Stimulated activated effector memory CD8-positive, alpha-beta T cell treated with anti-CD3 and anti-CD28 coated beads, Interleukin-12 subunit alpha, Interleukin-12 subunit beta, amount 100 ng/mL, for 72 hours (primary cell): ENCODE results near the gene ME3.

Experiments used
- ATAC-seq: fragments of 150-1000 bp; cut with Tn5 transposase; 2 replicates; pipeline ENCODE4 v1.10.0; 2021
- DNase-seq, 2 donors: peaks; one replicate each; pipeline ENCODE4 v3.0.0; 2021 to 2022; ENCODE audit warnings: low spot score in 2 of 2
- H3K27ac Mint-ChIP-seq: one replicate; pipeline ENCODE4 v1.8.0; 2022; ENCODE audit warnings: mild to moderate bottlenecking, mixed read lengths
- H3K36me3 Mint-ChIP-seq: one replicate; pipeline ENCODE4 v1.8.0; 2022; ENCODE audit warnings: mild to moderate bottlenecking, mixed read lengths
- H3K4me1 Mint-ChIP-seq: one replicate; pipeline ENCODE4 v1.8.0; 2022; ENCODE audit warnings: mixed read lengths
- H3K4me3 Mint-ChIP-seq: one replicate; pipeline ENCODE4 v1.8.0; 2022; ENCODE audit warnings: mild to moderate bottlenecking, mixed read lengths
- H3K9me3 Mint-ChIP-seq: one replicate; pipeline ENCODE4 v1.8.0; 2022; ENCODE audit warnings: mixed read lengths

Gene ME3

GRCh38 chr11:86699040-86699791 lies 26.8 kb upstream of the ME3 start:
- Mint-ChIP-seq H3K4me1 (no peaks in the 10 kb centered on the region), H3K27ac (no peak overlapping the region), H3K9me3 (no peaks in the 10 kb centered on the region), H3K4me3 (no peak overlapping the region), H3K36me3 (no peaks in the 10 kb centered on the region)
- DNase-seq (no peak), ATAC-seq (no peak)

DNA sequence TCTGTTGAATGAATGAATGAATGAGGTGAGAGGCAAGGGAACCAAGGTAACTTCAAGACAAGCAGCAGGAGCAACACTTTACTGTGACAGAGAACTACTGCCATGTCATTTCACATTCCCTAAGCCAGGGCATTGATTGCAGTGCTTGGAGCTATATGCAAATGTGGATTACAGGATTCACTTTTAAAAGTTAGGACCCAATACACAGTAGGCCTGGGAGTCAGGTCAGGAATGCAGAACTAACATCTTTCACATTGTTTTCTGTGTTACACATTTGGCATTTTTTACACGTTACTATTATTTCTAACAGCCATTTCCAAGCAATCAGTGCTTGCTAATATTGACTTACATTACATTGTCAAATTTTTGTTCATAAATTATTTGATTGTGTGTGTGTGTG lies 26.2 kb upstream of the ME3 start:
- H3K9me3 Mint-ChIP-seq: no peaks in the 10 kb centered on the region
- DNase-seq (no peak), ATAC-seq (no peak)
- H3K36me3 Mint-ChIP-seq: no peaks in the 10 kb centered on the region
- H3K4me3 Mint-ChIP-seq: no peak overlapping the region
- H3K27ac Mint-ChIP-seq: no peak overlapping the region
- H3K4me1 Mint-ChIP-seq: no peaks in the 10 kb centered on the region

DNA sequence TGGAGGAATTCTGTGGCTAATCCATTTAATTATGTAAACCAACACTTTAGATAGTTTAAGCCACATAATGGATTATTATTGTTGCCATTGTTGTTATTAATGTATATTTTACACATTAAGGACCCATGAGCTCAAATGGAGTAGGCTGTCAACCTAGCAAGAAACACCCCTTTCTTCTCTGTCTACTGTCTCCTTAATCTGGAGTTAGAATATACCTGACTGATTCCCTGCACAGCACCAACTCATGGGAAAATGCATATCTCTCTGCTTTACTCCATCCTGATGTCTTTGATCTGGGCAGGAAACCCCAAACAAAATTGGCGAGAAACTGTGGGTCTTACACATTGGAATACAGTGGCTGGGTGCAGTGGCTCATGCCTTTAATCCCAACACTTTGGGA lies 24.0 kb upstream of the ME3 start:
- Mint-ChIP-seq H3K4me3 (no peak overlapping the region), H3K4me1 (no peaks in the 10 kb centered on the region), H3K27ac (no peak overlapping the region), H3K9me3 (no peaks in the 10 kb centered on the region), H3K36me3 (no peaks in the 10 kb centered on the region)
- DNase-seq: no peak
- ATAC-seq: no peak

DNA sequence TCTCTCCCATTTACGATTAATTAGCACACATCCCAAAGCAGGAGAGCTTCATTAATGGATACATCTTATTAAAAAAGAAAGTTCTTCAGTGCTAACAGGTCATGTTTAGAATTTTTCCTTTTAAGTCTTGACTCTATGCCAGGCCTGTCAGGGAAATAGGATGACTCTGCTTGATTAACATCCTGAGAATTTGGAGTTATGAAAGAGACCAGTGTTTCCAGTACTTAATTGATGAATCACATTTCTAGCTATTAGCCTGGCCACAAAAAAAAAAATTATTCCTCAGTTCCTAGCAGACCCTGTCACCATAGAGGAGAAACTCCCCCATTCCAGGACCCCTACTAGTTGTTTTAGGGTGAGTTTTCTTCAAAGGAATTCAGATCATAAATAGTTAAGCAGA lies 23.6 kb upstream of the ME3 start:
- no peak for DNase-seq

GRCh38 chr11:86695373-86695772 lies 23.0 kb upstream of the ME3 start:
- Mint-ChIP-seq H3K4me3 (no peak overlapping the region), H3K9me3 (no peaks in the 10 kb centered on the region), H3K36me3 (no peaks in the 10 kb centered on the region), H3K27ac (no peak overlapping the region), H3K4me1 (no peaks in the 10 kb centered on the region)
- ATAC-seq (no peak), DNase-seq (no peak)

More for the DNA sequence above, 23.6 kb upstream of the ME3 start:
- Mint-ChIP-seq H3K9me3 (no peaks in the 10 kb centered on the region), H3K27ac (no peak overlapping the region), H3K4me1 (no peaks in the 10 kb centered on the region), H3K4me3 (no peak overlapping the region), H3K36me3 (no peaks in the 10 kb centered on the region)
- no peak for ATAC-seq

GRCh38 chr11:86693518-86693917 lies 21.1 kb upstream of the ME3 start:
- H3K4me3 Mint-ChIP-seq: no peak overlapping the region
- no peak overlapping the region for H3K27ac Mint-ChIP-seq
- DNase-seq: no peak
- no peaks in the 10 kb centered on the region for H3K36me3 Mint-ChIP-seq
- no peaks in the 10 kb centered on the region for H3K9me3 Mint-ChIP-seq
- ATAC-seq: no peak
- H3K4me1 Mint-ChIP-seq: peaks cover 2% of the 10 kb centered on the region

- DNase-seq: no peak
- no peak for ATAC-seq
- no peaks in the 10 kb centered on the region for H3K9me3 Mint-ChIP-seq
- H3K4me1 Mint-ChIP-seq: peaks cover 7% of the 10 kb centered on the region
- no peak overlapping the region for H3K4me3 Mint-ChIP-seq
- H3K36me3 Mint-ChIP-seq: no peaks in the 10 kb centered on the region
- H3K27ac Mint-ChIP-seq: no peak overlapping the region
Observed at GRCh38 chr11:86692746-86693145, 20.3 kb upstream of the ME3 start.

- DNase-seq: no peak
- no peak overlapping the region for H3K4me3 Mint-ChIP-seq
- H3K4me1 Mint-ChIP-seq: peaks cover 7% of the 10 kb centered on the region
- no peaks in the 10 kb centered on the region for H3K36me3 Mint-ChIP-seq
- ATAC-seq: no peak
- H3K9me3 Mint-ChIP-seq: no peaks in the 10 kb centered on the region
- no peak overlapping the region for H3K27ac Mint-ChIP-seq
Observed at GRCh38 chr11:86692317-86692716, 19.9 kb upstream of the ME3 start.

- ATAC-seq (peak; percentile 87), DNase-seq (no peak)
- no peaks in the 10 kb centered on the region for H3K36me3 Mint-ChIP-seq
- no peak overlapping the region for H3K27ac Mint-ChIP-seq
- H3K4me1 Mint-ChIP-seq: peaks cover 7% of the 10 kb centered on the region
- H3K4me3 Mint-ChIP-seq: peak overlapping the region; percentile 16
- no peaks in the 10 kb centered on the region for H3K9me3 Mint-ChIP-seq
Observed at GRCh38 chr11:86688398-86689179, 16.2 kb upstream of the ME3 start.

DNA sequence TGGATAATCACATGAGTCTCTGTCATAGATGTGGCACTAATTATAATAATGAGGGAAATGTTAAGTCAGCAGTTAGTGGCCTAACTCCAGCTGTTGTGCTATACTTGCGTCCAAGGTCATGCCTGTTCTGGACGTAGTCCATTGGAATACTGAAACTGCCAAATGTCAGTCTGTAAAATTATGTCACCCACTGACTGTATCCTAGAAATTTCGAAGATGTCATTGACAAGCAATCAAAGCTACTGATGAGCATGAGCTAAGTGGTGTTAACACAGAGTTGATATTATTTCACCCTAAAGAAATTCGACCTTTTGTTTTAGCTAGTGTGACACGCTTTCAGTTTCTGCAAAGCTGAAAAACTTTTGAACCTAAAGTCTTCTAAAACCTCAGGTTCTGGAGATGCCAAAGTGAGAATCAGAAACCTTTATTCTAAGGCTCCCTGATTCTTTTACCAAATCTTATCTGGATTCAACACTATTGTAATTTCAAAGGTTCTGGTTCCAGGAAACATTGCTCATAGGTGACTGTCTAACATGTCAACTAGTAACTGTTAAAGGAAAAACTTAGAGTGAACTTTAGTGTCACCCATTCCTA lies 14.9 kb upstream of the ME3 start:
- H3K4me1 Mint-ChIP-seq: peaks cover 7% of the 10 kb centered on the region
- H3K27ac Mint-ChIP-seq: no peak overlapping the region
- H3K36me3 Mint-ChIP-seq: no peaks in the 10 kb centered on the region
- ATAC-seq (peak; percentile 46), DNase-seq (no peak)
- H3K4me3 Mint-ChIP-seq: no peak overlapping the region
- no peaks in the 10 kb centered on the region for H3K9me3 Mint-ChIP-seq

DNA sequence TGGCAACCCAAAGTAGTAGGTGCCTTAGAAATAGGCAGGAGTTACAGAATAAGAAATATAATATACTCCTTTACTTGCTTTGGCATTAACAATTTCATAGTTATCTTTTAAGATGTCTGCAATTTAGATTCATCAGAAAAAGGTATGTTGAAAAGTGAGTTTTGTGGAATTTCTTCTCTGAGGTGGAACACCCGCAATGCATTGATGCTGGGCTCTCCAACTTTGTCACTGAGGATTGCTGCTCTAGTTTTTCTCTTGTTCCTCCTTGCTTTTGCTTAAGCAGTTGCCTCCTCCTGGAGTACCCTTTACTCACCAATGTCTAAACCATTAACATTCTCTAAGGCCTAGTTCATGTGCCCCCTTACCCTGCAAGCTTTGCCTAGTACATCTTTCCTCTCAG lies 14.1 kb upstream of the ME3 start:
- ATAC-seq: no peak
- Mint-ChIP-seq H3K36me3 (no peaks in the 10 kb centered on the region), H3K9me3 (no peaks in the 10 kb centered on the region), H3K27ac (no peak overlapping the region), H3K4me3 (no peak overlapping the region), H3K4me1 (peaks cover 7% of the 10 kb centered on the region)
- DNase-seq: no peak

DNA sequence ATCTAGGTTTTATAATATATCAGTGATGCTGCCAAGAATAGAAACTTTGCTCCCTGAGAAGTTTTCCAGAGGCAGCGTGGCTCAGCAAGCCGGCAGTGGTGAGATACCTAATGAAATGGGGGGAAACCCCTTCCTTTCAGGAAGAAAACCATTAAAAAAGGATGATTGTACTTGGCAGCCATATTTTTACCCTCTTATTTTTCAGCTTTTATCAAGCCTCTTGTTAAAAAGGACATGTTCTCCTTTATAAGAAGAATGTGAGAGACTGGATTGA lies 9.0 kb upstream of the ME3 start:
- H3K36me3 Mint-ChIP-seq: no peaks in the 10 kb centered on the region
- ATAC-seq (no peak), DNase-seq (no peak)
- H3K9me3 Mint-ChIP-seq: no peaks in the 10 kb centered on the region
- no peaks in the 10 kb centered on the region for H3K4me1 Mint-ChIP-seq
- no peak overlapping the region for H3K27ac Mint-ChIP-seq
- H3K4me3 Mint-ChIP-seq: no peak overlapping the region

- ATAC-seq: no peak
Observed at GRCh38 chr11:86680716-86681482, 8.5 kb upstream of the ME3 start.

DNA sequence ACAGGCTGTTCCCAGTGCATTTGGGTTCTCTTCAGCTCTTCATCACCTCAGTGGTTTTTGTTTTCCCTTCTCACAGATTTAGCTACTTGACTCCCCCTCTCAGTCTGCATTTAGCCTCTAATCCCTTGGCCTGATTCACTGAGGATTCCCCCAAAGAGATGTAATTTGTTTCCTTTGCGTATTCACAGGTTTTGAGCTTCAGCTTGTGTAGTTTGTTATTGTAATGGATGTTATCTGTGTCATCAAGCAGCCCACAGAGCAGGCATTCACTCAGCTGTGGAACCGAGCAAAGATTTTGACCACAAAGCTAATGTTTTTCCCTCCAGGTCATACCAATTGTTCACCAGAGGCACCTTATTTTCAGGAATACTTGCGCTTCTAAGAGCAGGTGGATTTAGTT lies 6.4 kb upstream of the ME3 start:
- no peaks in the 10 kb centered on the region for H3K36me3 Mint-ChIP-seq
- ATAC-seq (no peak), DNase-seq (no peak)
- H3K9me3 Mint-ChIP-seq: no peaks in the 10 kb centered on the region
- H3K4me1 Mint-ChIP-seq: no peaks in the 10 kb centered on the region
- H3K27ac Mint-ChIP-seq: no peak overlapping the region
- H3K4me3 Mint-ChIP-seq: no peak overlapping the region

More at GRCh38 chr11:86680716-86681482, 8.5 kb upstream of the ME3 start:
- Mint-ChIP-seq H3K9me3 (no peaks in the 10 kb centered on the region), H3K4me3 (no peak overlapping the region), H3K36me3 (no peaks in the 10 kb centered on the region), H3K27ac (no peak overlapping the region), H3K4me1 (no peaks in the 10 kb centered on the region)
- no peak for DNase-seq

- no peak for DNase-seq
- Mint-ChIP-seq H3K9me3 (no peaks in the 10 kb centered on the region), H3K4me1 (no peaks in the 10 kb centered on the region), H3K27ac (no peak overlapping the region), H3K36me3 (no peaks in the 10 kb centered on the region), H3K4me3 (no peak overlapping the region)
- no peak for ATAC-seq
Observed at GRCh38 chr11:86678296-86678695, 5.9 kb upstream of the ME3 start.
